HG03135 (cell line): Measurements from ENCODE around the gene SARS1.
"Not testable (repeated sequence)": the region's sequence is repeated elsewhere in the genome, so short reads cannot be mapped to it uniquely, and the experiment has no call there.

Source experiments
- ATAC-seq: cut with Tn5 transposase; IDR thresholded peaks from one replicate; pipeline ENCODE4 v1.9.1; 2021; ENCODE audit warnings: mild to moderate bottlenecking, moderate library complexity; ENCODE audit not compliant: unreplicated experiment

The SARS1 gene

GRCh38 chr1:109272831-109273547, 59.3 kb downstream of the SARS1 start:
- ATAC-seq = no peak

DNA sequence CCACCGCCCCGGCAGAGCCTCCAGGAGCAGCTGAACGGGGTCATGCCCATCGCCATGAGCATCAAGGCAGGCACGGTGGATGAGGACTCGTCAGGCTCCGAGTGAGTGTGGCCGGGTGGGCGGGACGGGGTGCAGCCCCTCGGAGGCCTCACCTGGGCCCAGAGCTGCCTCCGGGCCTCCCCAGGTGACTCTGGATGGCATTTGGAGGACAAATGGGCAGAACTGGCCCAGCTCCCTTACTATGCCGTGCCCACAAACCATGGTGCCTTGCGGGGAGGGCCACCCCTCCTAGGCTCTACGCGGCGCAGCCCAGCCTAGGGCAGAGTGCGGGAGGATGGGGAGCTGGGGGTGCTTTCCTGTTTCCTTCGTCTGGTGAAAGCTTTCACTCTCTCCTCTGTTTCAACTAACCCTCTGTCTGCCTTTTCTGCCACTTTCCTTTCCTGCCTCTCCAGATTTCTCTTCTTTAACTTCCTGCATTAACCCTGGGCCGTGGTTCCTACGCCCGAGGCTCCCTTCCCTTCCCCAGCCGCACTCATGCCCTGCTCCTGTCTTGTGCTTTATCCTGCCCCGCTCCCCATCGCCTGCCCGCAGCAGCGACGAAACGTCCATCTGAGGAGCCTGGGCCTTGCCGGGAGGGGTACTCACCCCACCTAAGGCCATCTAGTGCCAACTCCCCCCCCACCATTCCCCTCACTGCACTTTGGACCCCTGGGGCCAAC, 60.0 kb downstream of the SARS1 start:
- ATAC-seq = no peak

DNA sequence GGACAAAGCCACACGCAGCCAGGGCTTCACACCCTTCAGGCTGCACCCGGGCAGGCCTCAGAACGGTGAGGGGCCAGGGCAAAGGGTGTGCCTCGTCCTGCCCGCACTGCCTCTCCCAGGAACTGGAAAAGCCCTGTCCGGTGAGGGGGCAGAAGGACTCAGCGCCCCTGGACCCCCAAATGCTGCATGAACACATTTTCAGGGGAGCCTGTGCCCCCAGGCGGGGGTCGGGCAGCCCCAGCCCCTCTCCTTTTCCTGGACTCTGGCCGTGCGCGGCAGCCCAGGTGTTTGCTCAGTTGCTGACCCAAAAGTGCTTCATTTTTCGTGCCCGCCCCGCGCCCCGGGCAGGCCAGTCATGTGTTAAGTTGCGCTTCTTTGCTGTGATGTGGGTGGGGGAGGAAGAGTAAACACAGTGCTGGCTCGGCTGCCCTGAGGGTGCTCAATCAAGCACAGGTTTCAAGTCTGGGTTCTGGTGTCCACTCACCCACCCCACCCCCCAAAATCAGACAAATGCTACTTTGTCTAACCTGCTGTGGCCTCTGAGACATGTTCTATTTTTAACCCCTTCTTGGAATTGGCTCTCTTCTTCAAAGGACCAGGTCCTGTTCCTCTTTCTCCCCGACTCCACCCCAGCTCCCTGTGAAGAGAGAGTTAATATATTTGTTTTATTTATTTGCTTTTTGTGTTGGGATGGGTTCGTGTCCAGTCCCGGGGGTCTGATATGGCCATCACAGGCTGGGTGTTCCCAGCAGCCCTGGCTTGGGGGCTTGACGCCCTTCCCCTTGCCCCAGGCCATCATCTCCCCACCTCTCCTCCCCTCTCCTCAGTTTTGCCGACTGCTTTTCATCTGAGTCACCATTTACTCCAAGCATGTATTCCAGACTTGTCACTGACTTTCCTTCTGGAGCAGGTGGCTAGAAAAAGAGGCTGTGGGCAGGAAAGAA, 61.1 kb downstream of the SARS1 start:
- no peak for ATAC-seq

DNA sequence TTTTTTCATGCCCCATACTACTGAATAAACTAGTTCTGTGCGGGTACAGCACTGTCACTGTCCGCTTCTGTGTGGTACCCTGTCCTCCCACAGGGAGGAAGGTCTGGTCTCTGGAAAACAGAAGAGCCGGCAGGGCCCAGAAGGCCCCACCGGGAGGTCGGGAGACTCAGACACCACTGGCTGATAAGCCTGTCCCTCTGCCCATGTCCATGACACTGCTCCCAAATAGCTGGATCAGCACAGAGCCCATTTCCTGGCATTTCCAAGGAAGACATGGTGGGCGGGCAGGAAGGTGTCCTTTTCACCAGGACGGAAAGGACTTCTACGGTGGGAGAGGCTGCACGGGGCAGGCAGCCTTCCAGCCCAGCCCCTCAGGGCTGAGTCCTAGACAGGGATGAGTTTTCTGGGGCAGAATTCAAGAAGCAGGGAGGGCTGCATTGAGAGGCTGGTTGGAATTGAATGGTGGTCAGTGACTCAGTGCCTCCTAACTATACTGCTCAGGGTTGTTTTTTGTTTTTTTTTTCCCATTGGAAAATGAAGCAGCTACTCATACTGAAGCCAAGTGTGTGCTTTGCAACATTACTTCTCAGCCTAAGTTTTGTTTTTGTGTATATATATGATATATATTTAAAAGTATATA, 62.1 kb downstream of the SARS1 start:
- ATAC-seq = no peak

DNA sequence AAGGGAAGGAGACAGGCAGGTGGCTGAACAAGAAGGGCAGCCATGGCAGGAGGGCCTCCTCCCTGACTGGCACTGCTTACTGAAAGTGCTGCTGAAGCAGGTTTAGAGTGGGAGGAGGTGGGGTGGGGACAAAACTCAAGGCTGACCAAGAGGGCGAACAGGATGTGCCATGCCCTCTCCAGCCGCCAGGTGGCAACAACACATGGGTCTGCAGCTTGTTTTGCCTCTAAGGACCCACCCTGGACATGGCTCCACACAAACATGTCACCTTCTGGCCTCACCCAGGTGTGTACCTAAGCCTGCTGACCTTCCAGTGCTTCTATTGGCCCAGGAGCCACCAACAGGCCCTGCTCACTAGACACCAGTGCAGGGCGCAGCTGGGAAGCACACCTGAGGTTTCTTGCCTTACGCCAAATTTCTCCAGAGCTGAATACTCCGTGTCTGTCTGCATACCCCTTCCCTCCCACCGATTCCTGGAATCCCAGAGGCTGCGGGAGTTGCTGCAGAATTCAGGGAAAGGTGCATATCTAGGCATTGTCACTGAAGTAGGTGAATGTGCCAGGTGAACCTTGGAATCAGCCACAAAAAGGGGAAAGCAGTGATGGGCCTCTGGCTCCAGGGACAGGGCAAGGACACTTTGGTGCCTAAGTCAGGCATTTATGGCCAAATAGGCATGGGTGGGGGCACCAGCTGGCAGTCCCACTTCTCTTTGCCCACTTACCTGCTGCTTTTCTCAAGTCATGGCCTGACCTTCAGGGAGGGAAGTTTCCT, 63.9 kb downstream of the SARS1 start:
- peak; percentile 74 for ATAC-seq

- no peak for ATAC-seq
Observed at GRCh38 chr1:109279615-109280278, 66.0 kb downstream of the SARS1 start.

DNA sequence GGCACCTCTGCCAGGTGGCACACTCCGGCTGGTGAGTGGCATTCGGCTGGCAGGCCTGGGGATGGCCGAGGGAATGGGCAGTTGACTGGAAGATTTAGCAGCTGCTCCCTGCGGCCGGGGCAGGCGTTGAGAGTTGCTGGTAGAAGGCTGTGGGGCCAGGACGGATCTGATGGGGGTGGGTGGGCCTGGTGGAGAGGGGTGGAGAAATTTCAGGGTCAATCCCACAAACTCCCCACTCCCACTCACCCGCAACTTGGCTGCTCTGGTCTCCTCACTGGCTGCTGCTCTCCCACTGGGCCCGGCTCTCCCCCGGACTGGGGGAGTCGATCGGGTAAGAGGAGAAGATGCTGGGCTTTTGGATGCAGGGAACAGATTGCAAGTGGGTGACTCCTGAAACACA, 67.1 kb downstream of the SARS1 start:
- no peak for ATAC-seq

GRCh38 chr1:109281680-109282496, 68.2 kb downstream of the SARS1 start:
- ATAC-seq = no peak

- no peak for ATAC-seq
Observed at GRCh38 chr1:109282497-109282951, 68.8 kb downstream of the SARS1 start.

DNA sequence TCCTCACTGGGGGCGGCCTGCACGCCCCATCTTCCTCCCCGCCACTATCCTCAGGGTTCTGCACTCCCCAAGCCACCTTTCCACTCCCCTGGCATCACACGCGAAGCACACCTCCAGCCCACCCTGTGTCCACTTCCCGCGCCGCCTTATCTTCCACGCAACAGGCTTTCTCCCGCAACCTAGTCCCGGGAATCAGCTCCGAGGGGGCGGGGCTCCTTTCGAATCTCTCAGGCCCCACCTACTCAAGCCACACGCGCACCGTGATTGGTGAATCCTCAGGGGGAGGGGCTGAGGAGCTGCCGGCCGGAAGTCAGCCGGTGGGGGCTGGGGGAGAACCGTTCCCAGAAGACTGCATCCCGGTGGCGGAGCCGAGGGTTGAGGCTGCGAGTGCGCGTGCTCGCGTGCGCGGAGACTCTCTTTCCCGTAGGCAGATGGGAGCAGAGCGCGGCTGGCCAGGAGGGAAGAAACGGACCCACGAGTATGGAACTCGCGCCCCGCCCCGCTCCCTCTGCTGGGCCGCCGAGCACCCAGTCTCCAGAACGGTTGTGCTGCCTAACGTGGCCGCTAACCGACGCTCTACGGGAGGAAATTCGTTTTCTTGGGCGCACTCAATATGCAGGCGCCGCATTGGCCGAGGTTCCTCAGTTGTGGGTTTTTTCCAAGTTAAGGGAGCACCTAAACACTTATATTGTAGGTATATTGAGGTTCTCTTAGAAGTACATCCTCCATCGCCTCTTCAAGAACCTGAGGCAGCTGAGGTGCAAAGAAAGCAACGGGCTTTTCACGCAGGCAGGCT, 69.4 kb downstream of the SARS1 start, which contains the start of gene PSRC1:
Gene PSRC1 (minus strand): TSS at position 194 of the 796 bp plus-strand sequence.
- peak; percentile 94 for ATAC-seq

GRCh38 chr1:109283748-109284600, 70.3 kb downstream of the SARS1 start:
- ATAC-seq = peak; percentile 19

DNA sequence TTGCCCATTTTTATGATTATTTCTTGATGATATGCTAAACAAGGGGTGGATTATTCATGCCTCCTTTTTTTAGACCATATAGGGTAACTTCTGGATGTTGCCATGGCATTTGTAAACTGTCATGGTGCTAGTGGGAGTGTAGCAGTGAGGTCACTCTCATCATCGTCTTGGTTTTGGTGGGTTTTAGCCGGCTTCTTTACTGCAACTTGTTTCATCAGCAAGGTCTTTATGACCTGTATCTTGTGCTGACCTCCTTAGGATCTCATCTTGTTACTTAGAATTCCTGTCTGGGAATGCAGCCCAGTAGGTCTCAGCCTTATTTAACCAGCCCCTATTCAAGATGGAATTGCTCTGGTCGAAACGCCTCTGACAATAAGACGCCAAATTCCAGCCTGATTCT, 73.0 kb downstream of the SARS1 start:
- ATAC-seq = not testable (repeated sequence)
